Calu3 (cell line): ENCODE measurements around the gene CCSER2. TPM values are rescaled to one million over a fixed set of nuclear protein-coding genes. Genes with fewer than 3 reads are reported as not detected.
"Not testable (repeated sequence)": the region's sequence is repeated elsewhere in the genome, so short reads cannot be mapped to it uniquely, and the experiment has no call there.

Source experiments
- BruUV-seq: library from RNA; stranded (reverse); fragments of 400-500 nt; replicated peaks from 2 replicates; lab custom pipeline; 2021; lab: Mats Ljungman, UMichigan
- CTCF ChIA-PET: fragments of 300-600 bp; sonication (Branson Sonifier 250); formaldehyde crosslinking; loops from one replicate; lab custom pipeline; 2022; ENCODE audit warnings: antibody characterized with exemption; lab: Charles Lee
- DNase-seq: peaks from one replicate; pipeline ENCODE4 v3.0.0; 2022
- H3K27ac Mint-ChIP-seq: one replicate; pipeline ENCODE4 v1.8.0; 2022; ENCODE audit warnings: mixed read lengths; ENCODE audit not compliant: unreplicated experiment
- H3K27me3 Mint-ChIP-seq: one replicate; pipeline ENCODE4 v1.8.0; 2022; ENCODE audit warnings: mixed read lengths; ENCODE audit not compliant: unreplicated experiment
- H3K36me3 Mint-ChIP-seq: one replicate; pipeline ENCODE4 v1.8.0; 2022; ENCODE audit warnings: mild to moderate bottlenecking, moderate library complexity, mixed read lengths; ENCODE audit not compliant: insufficient read depth, unreplicated experiment
- H3K4me1 Mint-ChIP-seq: one replicate; pipeline ENCODE4 v1.8.0; 2022; ENCODE audit warnings: mild to moderate bottlenecking, low read depth, mixed read lengths; ENCODE audit not compliant: unreplicated experiment
- H3K4me3 Mint-ChIP-seq: one replicate; pipeline ENCODE4 v1.8.0; 2022; ENCODE audit warnings: mild to moderate bottlenecking, low read depth, moderate library complexity, mixed read lengths; ENCODE audit not compliant: unreplicated experiment
- H3K9me3 Mint-ChIP-seq: one replicate; pipeline ENCODE4 v1.8.0; 2022; ENCODE audit warnings: low read depth, mixed read lengths; ENCODE audit not compliant: unreplicated experiment
- CTCF ChIP-seq: fragments of 200-600 bp; IDR thresholded peaks from one replicate; pipeline ENCODE4 v1.8.0; 2022; ENCODE audit warnings: antibody characterized with exemption; ENCODE audit not compliant: unreplicated experiment
- intact Hi-C: fragments of 100-400 bp; cut with micrococcal nuclease; formaldehyde crosslinking; loops from one replicate; pipeline ENCODE4 v1.10.0; 2022; ENCODE audit not compliant: unreplicated experiment
- total RNA-seq: library from RNA; stranded (reverse); gene quantifications from 2 replicates; pipeline ENCODE4 v1.2.3, GENCODE V29; 2022

The CCSER2 gene
- total RNA-seq, 1 experiment from 2014 or later: 27.8 TPM

DNA sequence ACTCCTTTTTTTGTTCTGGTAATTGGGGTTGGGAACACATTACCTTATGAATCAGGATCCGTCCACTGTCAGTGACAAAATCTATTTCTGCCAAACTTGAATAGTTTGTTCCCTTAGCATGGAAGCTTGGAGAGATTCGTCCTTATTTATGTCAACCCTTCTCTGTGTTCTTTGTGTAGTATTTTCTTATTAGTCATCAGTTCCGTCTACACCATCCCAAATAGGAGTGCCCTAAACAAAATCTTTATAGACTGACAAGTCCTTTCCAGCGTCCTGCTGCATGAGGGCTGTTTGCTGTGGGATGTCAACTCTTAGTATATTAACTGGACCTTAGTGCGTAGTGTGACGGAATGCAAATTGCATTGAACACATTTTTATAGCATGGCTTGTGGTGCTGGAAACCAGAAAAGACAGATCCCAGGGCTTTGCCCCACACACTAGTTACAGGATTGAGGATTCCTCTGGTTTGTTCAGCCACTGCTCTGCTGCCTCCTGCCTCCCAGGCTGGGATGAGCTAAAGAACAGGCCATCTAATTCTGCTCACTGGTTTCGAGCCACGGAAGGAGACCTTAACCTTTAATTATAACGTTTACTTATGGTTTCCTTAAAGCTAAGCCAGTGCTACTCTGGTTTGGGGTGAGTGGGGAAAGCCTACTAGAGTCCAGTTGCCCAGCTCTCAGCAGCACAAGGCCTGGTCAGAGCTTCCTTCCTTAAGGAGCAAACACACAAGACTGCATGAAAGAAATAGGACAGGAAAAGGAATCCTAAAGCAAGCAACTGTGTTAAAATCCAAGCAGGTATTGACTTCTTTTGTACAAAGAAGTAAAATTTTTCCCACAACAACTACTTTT is 194.4 kb downstream of the CCSER2 start:
- intact Hi-C loops: no loop called here
- H3K27ac Mint-ChIP-seq: no peak overlapping the region
- CTCF ChIA-PET: no interaction called here

DNA sequence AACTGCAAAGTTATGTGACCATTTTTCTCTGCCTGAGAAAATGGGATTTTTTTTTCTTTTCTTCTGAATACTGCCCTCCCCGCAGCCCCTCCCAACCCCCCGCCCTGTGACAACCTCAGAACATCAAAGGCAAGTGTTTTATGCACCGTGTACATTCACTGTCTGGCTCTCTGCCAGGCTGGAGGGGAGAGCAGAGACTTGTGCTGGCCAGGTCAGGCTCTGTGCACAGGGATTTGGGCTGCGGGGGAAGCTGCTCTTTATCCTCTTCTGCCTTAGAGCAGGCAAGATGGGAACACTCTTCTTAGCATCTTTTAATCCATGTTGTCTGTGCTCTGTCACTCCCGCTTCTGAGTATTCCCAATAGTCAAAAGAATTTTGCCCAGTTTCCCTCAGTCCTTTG is 195.1 kb downstream of the CCSER2 start:
- Mint-ChIP-seq H3K4me1 (peaks cover 29% of the 10 kb centered on the region), H3K27me3 (no peaks in the 10 kb centered on the region), H3K27ac (no peak overlapping the region), H3K9me3 (peaks cover 3% of the 10 kb centered on the region), H3K4me3 (no peak overlapping the region), H3K36me3 (peaks cover 6% of the 10 kb centered on the region)
- TF ChIP-seq CTCF: no peak
- CTCF ChIA-PET: no interaction called here
- intact Hi-C loops: no loop called here
- BruUV-seq: no TSS peak
- DNase-seq: peak; percentile 9

More for the DNA sequence above, 194.4 kb downstream of the CCSER2 start:
- BruUV-seq: no TSS peak
- H3K4me3 Mint-ChIP-seq: no peak overlapping the region
- no peaks in the 10 kb centered on the region for H3K27me3 Mint-ChIP-seq
- H3K36me3 Mint-ChIP-seq: peaks cover 6% of the 10 kb centered on the region
- H3K4me1 Mint-ChIP-seq: peaks cover 23% of the 10 kb centered on the region
- no peak for DNase-seq
- TF ChIP-seq CTCF: no peak
- peaks cover 3% of the 10 kb centered on the region for H3K9me3 Mint-ChIP-seq

DNA sequence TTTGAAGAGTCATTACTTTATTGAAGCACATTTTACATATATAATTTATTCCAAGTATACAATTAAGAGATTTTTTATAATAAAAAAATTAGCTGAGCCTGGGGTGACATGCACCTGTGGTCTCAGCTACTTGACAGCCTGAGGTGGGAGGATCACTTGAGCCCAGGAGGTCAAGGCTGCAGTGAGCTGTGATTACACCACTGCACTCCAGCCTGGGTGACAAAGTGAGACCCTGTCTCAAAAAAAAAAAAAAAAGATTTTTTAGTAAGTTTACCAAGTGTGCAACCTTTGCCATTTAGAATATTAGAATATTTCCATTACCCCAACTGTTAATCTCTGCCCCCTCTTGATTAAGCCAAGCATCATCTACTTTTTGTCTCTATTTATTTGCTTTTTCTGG is 196.0 kb downstream of the CCSER2 start:
- Mint-ChIP-seq H3K4me3 (no peak overlapping the region), H3K4me1 (peaks cover 35% of the 10 kb centered on the region), H3K27me3 (no peaks in the 10 kb centered on the region), H3K36me3 (peaks cover 6% of the 10 kb centered on the region), H3K9me3 (peaks cover 3% of the 10 kb centered on the region), H3K27ac (no peak overlapping the region)
- CTCF ChIA-PET: no interaction called here
- TF ChIP-seq CTCF: no peak
- no TSS peak for BruUV-seq
- no peak for DNase-seq
- intact Hi-C loops: no loop called here

DNA sequence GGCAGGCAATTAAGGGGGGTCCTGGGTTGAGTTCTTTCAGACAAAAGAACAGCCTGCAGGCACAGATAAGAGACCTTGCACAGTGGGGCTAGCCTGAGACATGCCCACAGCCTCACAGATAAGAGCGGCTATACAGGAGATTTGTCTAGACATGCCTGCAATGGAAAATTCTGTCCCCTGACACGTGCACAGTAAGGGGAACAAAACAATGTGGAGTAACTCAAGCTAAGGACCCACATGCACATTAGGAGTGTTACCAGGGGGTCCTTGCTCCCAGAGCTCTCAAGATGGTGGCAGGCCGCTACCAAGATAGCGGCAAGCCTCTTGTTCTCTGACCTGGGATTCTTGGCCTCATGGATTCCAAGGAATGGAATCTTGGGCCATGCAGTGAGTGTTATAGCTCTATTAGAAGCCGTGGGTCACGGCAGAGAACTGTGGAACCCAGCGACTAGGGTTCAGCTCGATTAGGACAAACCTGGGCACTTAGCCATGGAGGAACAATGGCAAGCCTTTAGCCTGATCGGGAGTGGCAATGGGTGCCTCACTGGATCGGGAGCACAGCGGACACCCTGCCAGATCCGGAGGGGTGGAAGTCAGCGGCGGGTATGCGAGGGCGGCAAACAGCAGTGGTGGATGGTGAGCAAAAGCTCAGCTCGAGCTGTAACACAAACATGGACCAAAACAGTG is 196.9 kb downstream of the CCSER2 start:
- Mint-ChIP-seq H3K4me1 (peaks cover 39% of the 10 kb centered on the region), H3K4me3 (no peak overlapping the region), H3K27ac (no peak overlapping the region), H3K27me3 (no peaks in the 10 kb centered on the region), H3K36me3 (peaks cover 6% of the 10 kb centered on the region), H3K9me3 (peaks cover 3% of the 10 kb centered on the region)
- CTCF ChIA-PET: no interaction called here
- no TSS peak for BruUV-seq
- no peak for DNase-seq
- TF ChIP-seq CTCF: no peak
- intact Hi-C loops: no loop called here

GRCh38 chr10:84525807-84526182 is 197.4 kb downstream of the CCSER2 start:
- H3K36me3 Mint-ChIP-seq, intact Hi-C loops, H3K27ac Mint-ChIP-seq, H3K27me3 Mint-ChIP-seq, CTCF ChIA-PET, H3K9me3 Mint-ChIP-seq, DNase-seq, H3K4me3 Mint-ChIP-seq, BruUV-seq: not testable (repeated sequence)
- peaks cover 39% of the 10 kb centered on the region for H3K4me1 Mint-ChIP-seq

- peak overlapping the region; percentile 66 for H3K27ac Mint-ChIP-seq
- peak overlapping the region; percentile 28 for H3K4me3 Mint-ChIP-seq
- peaks cover 39% of the 10 kb centered on the region for H3K4me1 Mint-ChIP-seq
- BruUV-seq, intact Hi-C loops, H3K27me3 Mint-ChIP-seq, H3K9me3 Mint-ChIP-seq, H3K36me3 Mint-ChIP-seq, CTCF ChIA-PET: not testable (repeated sequence)
- DNase-seq: peak; percentile 41
Observed at GRCh38 chr10:84527386-84527785, 199.0 kb downstream of the CCSER2 start.
